ENCODE data around the gene S100A3.
A peak's percentile ranks its signal among the peaks of the same experiment; 100 is the strongest.
"Not testable (repeated sequence)": the region's sequence is repeated elsewhere in the genome, so short reads cannot be mapped to it uniquely, and the experiment has no call there.

The S100A3 gene

GRCh38 chr1:153575497-153575896 lies 26.4 kb upstream of the S100A3 start:
- H3K9me3 Mint-ChIP-seq, DNase-seq, ATAC-seq, H3K27ac Mint-ChIP-seq, H3K4me3 Mint-ChIP-seq: not testable (repeated sequence)
- peaks cover 35% of the 10 kb centered on the region for H3K27me3 Mint-ChIP-seq
- H3K4me1 Mint-ChIP-seq = peaks cover 24% of the 10 kb centered on the region

GRCh38 chr1:153575081-153575491 lies 26.0 kb upstream of the S100A3 start:
- Mint-ChIP-seq H3K27me3 (peaks cover 35% of the 10 kb centered on the region), H3K4me1 (peaks cover 24% of the 10 kb centered on the region)
- H3K4me3 Mint-ChIP-seq, DNase-seq, H3K27ac Mint-ChIP-seq, ATAC-seq, H3K9me3 Mint-ChIP-seq: not testable (repeated sequence)

DNA sequence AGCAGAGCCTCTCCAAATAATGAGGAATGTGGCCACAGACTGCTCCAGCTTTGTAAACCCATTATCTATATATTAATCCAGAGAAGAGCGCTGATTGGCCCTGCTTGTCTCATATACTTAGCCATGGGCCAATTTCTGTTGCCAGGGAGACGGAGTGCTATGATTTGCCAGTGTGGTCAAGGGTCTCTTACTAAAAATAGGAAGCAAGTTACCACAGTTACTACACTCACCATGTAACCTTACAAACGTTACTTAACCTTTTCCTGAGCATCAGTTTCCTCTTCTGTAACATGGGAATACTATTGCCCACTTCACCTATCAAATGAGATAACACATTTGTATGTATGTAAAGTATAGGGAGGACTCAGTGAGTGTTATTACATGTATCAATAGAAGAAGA lies 24.3 kb upstream of the S100A3 start:
- H3K4me3 Mint-ChIP-seq = peak overlapping the region in 1 of 2 donors; percentile 27
- H3K9me3 Mint-ChIP-seq = no peaks in the 10 kb centered on the region
- no peak for DNase-seq
- peak overlapping the region; percentile 64 to 69 for H3K27ac Mint-ChIP-seq
- no peak for ATAC-seq
- H3K4me1 Mint-ChIP-seq = peaks cover 36% of the 10 kb centered on the region
- H3K27me3 Mint-ChIP-seq = peaks cover 23% of the 10 kb centered on the region

DNA sequence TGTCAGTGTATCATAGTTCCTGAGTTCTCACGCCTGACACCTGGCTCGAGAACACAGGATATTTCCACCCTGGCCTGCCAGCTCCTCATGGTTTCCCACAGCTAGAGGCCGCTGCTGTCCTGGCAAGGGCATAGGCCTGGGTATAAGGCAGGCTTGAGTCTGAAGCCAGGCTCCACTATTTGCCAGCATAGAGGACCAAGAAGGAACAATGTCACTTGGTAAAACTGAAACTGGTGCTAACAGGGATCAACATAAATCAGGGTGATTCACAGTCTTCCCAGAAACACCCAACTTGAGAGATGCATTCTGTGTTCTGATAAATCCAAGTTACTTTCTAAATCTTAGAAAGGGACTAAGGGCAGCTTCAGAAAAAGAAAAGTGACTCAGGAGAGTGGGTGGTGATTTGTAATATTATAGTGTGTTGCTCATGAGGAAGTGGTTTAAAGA lies 23.5 kb upstream of the S100A3 start:
- Mint-ChIP-seq H3K27me3 (peaks cover 15% of the 10 kb centered on the region), H3K9me3 (no peaks in the 10 kb centered on the region), H3K4me3 (peak overlapping the region; percentile 3 to 27), H3K4me1 (peaks cover 44% of the 10 kb centered on the region), H3K27ac (peak overlapping the region; percentile 64 to 69)
- ATAC-seq = peak; percentile 83
- peak; percentile 49 to 60 for DNase-seq

DNA sequence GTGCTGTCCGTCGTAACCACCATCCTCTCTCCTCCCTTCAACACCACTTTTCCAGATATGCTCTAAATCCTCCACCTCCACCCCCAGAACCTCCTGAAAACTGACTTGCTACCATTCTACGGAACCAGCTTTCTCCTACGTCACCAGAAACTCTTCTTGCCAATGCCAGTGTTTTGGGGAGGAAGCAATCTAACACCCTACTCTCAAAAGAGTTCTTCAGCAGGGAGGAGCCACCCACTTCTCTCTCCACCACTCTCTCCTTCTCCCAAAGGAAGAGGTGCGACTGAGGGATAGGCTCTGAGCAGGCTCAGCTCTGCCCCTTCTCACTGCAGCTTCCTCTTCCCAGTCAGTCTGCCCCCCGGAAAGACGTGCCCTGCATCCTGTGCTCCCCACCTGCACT lies 22.6 kb upstream of the S100A3 start:
- Mint-ChIP-seq H3K4me3 (no peak overlapping the region), H3K27ac (no peak overlapping the region)
- ATAC-seq = no peak

GRCh38 chr1:153570874-153571273 lies 21.8 kb upstream of the S100A3 start:
- Mint-ChIP-seq H3K4me3 (no peak overlapping the region), H3K27me3 (no peaks in the 10 kb centered on the region), H3K4me1 (peaks cover 61% of the 10 kb centered on the region), H3K27ac (no peak overlapping the region), H3K9me3 (no peaks in the 10 kb centered on the region)
- DNase-seq = no peak
- no peak for ATAC-seq

More for the DNA sequence above, 22.6 kb upstream of the S100A3 start:
- no peak for DNase-seq
- H3K27me3 Mint-ChIP-seq = peaks cover 6% of the 10 kb centered on the region
- H3K9me3 Mint-ChIP-seq = no peaks in the 10 kb centered on the region
- peaks cover 53% of the 10 kb centered on the region for H3K4me1 Mint-ChIP-seq

GRCh38 chr1:153569465-153569864 lies 20.4 kb upstream of the S100A3 start:
- peaks cover 70% of the 10 kb centered on the region for H3K4me1 Mint-ChIP-seq
- no peaks in the 10 kb centered on the region for H3K9me3 Mint-ChIP-seq
- no peak for DNase-seq
- no peaks in the 10 kb centered on the region for H3K27me3 Mint-ChIP-seq
- no peak overlapping the region for H3K4me3 Mint-ChIP-seq
- H3K27ac Mint-ChIP-seq = peak overlapping the region in 1 of 2 donors; percentile 58
- ATAC-seq = no peak

- Mint-ChIP-seq H3K4me3 (peak overlapping the region; percentile 74 to 76), H3K9me3 (no peaks in the 10 kb centered on the region), H3K27me3 (no peaks in the 10 kb centered on the region), H3K27ac (peak overlapping the region; percentile 61 to 78), H3K4me1 (peaks cover 68% of the 10 kb centered on the region)
- DNase-seq = peak; percentile 76 to 84
- ATAC-seq = peak; percentile 27
Measured at GRCh38 chr1:153568367-153569099, 19.5 kb upstream of the S100A3 start.

DNA sequence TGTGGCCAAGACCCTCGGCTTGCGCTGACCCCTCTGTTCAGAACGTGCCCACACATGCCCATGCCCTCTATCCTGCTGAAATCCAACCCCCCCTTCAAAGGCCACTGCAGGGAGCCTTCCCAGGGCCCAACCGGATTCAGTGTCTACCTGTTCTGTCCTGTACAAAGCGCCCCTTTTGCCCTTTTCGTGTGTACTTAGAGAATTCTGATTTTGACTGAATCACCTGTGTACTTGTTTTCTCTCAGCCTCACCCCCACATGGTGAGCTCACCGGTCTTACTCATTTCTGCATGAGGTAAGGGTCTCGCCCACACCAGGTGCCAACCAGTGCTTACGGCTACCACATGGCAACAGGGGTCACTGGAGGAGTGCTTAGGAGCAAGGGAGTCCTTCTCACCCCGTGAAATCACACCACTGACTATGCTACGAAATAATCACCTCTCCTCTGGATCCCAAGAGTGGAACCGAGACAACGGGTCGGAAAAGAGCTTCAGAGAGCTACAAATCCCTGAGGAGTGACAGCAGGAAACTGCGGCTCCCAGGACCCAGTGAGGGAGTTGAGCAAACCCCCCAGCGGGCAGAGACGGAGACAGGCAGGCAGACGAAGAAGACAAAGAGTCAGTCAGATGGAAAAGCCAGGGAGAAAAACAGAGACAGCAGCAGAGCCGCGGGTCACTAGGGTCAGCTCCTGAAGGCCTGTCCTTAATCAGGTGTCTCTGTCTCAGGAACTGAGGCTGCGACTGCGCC lies 18.7 kb upstream of the S100A3 start:
- peak; percentile 36 to 67 for DNase-seq
- peak overlapping the region; percentile 35 to 53 for H3K4me3 Mint-ChIP-seq
- no peaks in the 10 kb centered on the region for H3K27me3 Mint-ChIP-seq
- H3K27ac Mint-ChIP-seq = peak overlapping the region; percentile 67 to 79
- no peaks in the 10 kb centered on the region for H3K9me3 Mint-ChIP-seq
- H3K4me1 Mint-ChIP-seq = peaks cover 61% of the 10 kb centered on the region
- ATAC-seq = peak; percentile 58

- H3K4me3 Mint-ChIP-seq = peak overlapping the region; percentile 36 to 71
- ATAC-seq = peak; percentile 89
- H3K9me3 Mint-ChIP-seq = no peaks in the 10 kb centered on the region
- H3K27ac Mint-ChIP-seq = peak overlapping the region; percentile 89 to 96
- no peaks in the 10 kb centered on the region for H3K27me3 Mint-ChIP-seq
- DNase-seq = peak; percentile 77 to 86
- peaks cover 50% of the 10 kb centered on the region for H3K4me1 Mint-ChIP-seq
Measured at GRCh38 chr1:153566414-153567371, 17.6 kb upstream of the S100A3 start.

DNA sequence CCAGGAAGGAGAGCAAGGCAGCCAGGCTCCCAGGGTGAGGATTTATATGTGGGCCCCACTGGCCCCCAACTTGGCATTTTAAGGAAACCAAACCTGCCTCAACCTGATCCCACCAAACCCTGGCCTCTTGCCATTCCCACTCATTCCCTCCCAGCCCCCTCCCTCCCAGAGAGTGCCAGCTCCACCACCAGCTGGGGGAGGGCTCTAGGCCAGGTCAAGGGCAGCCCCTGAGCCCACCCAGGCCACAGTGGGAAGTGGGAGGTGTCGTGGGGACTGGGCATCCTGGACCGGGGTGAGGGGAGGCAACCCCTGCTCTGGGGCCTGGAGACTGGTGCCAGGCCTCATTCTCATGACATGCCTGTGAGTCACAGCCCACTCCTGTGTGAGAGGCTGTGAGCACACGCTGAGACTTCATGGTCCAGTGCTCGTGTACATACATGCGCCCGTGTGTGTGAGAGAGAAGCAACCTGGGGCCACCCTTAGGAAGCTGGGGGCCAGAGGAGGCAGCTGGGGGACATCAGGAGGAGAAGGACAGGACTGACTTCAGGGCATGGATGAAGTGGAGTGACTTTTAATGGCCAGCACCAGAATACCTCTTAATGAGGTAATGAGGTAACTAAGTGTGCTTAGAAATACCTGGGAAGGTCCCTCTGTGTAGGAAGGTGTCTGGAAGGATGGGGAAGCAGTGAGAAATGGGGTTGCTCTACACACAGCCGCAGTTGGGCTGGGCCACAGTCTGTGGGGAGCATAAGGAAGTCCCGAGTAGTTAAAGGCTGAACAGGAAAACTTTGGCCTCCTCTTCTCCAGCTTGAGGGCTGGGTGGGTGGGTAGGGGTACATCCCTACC lies 16.7 kb upstream of the S100A3 start, which contains the start of gene S100A2:
S100A2 (minus strand) TSS at position 316 of the 846 bp plus-strand sequence. CDS start 1,967 bp downstream, outside the sequence.
- Mint-ChIP-seq H3K4me3 (peak within 1 kb of the TSS; percentile 71 to 77), H3K9me3 (no peaks in the 10 kb centered on the region), H3K4me1 (peaks cover 46% of the 10 kb centered on the region), H3K27me3 (no peaks in the 10 kb centered on the region), H3K27ac (peak within 1 kb of the TSS; percentile 98 to 99)
- DNase-seq (peak; percentile 28 to 52), ATAC-seq (peak; percentile 67)

DNA sequence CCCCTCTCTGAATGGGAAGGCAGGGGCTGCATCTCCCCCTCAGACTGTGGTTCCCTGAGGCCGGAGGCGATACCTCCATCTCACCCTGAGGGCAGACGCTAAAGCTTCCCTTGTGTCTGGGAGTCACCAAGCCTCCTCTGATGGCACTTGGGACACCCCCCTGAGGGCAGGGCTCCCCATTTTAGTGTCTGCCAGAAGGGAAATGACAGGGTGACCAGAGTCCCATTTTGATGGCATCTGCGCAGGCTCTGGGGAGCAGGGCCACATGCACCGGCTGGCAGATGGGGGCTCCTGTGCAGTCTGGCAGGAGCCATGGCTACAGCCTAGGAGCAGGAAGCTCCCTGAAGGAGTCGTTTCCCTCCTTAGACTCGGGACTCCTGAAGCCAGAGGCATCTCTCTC lies 14.9 kb upstream of the S100A3 start:
- peaks cover 40% of the 10 kb centered on the region for H3K4me1 Mint-ChIP-seq
- no peaks in the 10 kb centered on the region for H3K27me3 Mint-ChIP-seq

DNA sequence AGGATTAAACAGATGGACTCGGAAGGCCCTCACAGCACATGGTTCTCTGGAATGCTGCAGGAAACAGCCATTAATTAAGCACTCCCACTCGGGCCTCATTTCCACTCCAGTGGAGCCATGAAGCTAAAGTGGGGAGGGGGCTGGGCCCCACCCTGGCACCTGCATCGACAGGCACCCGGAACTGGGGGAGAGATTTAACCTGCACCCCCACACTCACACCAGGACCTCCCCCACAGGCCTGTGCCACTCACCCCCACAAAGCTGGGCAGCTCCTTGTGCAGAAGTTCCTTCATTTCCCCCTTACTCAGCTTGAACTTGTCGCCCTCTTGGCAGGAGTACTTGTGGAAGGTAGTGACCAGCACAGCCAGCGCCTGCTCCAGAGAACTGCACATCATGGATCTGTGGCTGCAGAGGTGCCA lies 14.4 kb upstream of the S100A3 start:
- H3K4me1 Mint-ChIP-seq = peaks cover 35% of the 10 kb centered on the region
- peak overlapping the region in 1 of 2 donors; percentile 74 for H3K27ac Mint-ChIP-seq
- no peak for DNase-seq
- no peak overlapping the region for H3K4me3 Mint-ChIP-seq
- no peaks in the 10 kb centered on the region for H3K27me3 Mint-ChIP-seq
- H3K9me3 Mint-ChIP-seq = no peaks in the 10 kb centered on the region
- ATAC-seq = no peak

More for the DNA sequence above, 14.9 kb upstream of the S100A3 start:
- H3K4me3 Mint-ChIP-seq = no peak overlapping the region
- ATAC-seq = no peak
- H3K27ac Mint-ChIP-seq = no peak overlapping the region
- DNase-seq = no peak
- no peaks in the 10 kb centered on the region for H3K9me3 Mint-ChIP-seq

DNA sequence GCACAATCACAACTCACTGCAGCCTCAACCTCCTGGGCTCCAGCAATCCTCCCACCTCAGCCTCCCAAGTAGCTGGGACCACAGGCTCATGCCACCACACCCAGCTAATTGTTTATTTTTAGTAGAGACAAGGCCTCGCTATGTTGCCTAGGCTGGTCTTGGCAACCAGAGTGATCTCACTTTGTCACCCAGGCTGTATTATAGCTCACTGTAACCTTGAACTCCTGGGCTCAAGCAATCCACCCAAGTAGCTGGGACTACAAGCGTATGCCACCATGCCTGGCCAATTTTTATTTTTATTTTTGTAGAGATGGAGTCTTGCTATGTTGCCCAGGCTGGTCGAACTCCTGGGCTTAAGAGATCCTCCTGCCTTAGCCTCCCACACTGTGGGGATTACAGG lies 13.0 kb upstream of the S100A3 start:
- not testable (repeated sequence) for H3K4me3 Mint-ChIP-seq, ATAC-seq, H3K27ac Mint-ChIP-seq, DNase-seq, H3K9me3 Mint-ChIP-seq, H3K27me3 Mint-ChIP-seq
- H3K4me1 Mint-ChIP-seq = peaks cover 21% of the 10 kb centered on the region

Measured in stimulated activated naive CD8-positive, alpha-beta T cell treated with anti-CD3 and anti-CD28 coated beads, Interleukin-15, amount 100 ng/mL, for 72 hours (primary cell).